ENCODE data around the gene CAMTA1. TPM values are rescaled to one million over a fixed set of nuclear protein-coding genes. Genes with fewer than 3 reads are reported as not detected.

The CAMTA1 gene
- total RNA-seq, 1 experiment from 2014 or later: 50.3 TPM

DNA sequence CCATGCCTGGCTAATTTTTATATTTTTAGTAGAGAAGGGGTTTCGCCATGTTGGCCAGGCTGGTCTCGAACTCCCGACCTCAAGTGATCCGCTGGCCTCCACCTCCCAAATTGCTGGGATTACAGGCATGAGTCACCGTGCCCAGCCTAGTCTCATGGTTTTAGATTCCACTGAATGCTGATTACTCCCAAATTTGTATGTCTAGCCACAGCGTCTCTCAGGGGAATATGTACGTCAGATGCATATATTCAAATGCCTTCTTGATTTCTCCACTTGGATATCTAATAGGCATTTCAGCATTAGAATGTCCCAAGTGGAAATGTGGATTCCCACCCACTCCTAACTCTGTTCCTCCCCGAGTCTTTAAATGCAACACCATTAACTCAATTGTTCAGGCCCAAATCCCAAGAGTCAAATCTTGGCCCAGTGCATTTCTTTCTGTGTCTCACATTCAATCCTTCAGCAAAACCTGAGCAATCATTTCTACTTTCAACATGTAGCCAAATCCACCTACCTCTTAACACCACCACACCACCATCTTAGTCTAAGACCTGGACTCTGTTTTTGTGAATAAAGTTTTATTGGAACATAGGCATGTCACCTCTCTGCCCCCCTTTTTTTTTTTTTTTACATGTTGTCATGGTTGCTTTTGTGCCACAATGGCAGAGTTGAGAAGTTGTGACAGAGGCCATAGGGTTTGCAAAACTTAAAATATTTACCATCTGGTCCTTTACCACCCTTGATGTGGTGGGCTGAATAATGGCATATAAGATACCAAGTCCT, 9.8 kb upstream of the CAMTA1 start:
- peaks cover 12% of the 10 kb centered on the region for H3K27me3 Mint-ChIP-seq (ENCODE audit: unreplicated experiment)
- TF ChIP-seq, protein P1, sequence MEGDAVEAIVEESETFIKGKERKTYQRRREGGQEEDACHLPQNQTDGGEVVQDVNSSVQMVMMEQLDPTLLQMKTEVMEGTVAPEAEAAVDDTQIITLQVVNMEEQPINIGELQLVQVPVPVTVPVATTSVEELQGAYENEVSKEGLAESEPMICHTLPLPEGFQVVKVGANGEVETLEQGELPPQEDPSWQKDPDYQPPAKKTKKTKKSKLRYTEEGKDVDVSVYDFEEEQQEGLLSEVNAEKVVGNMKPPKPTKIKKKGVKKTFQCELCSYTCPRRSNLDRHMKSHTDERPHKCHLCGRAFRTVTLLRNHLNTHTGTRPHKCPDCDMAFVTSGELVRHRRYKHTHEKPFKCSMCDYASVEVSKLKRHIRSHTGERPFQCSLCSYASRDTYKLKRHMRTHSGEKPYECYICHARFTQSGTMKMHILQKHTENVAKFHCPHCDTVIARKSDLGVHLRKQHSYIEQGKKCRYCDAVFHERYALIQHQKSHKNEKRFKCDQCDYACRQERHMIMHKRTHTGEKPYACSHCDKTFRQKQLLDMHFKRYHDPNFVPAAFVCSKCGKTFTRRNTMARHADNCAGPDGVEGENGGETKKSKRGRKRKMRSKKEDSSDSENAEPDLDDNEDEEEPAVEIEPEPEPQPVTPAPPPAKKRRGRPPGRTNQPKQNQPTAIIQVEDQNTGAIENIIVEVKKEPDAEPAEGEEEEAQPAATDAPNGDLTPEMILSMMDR (IDR thresholded peaks at IDR 0.05; ENCODE audit: unreplicated experiment): no peak
- H3K4me3 Mint-ChIP-seq (ENCODE audit: low read depth, unreplicated experiment): no peak overlapping the region
- DNase-seq: no peak
- CTCF ChIA-PET: no interaction called here
- no TSS peak for BruUV-seq (replicated peaks)
- no peaks in the 10 kb centered on the region for H3K9me3 Mint-ChIP-seq (ENCODE audit: low read depth, unreplicated experiment)
- intact Hi-C loops (cut with micrococcal nuclease; ENCODE audit: unreplicated experiment): no loop called here
- no peak overlapping the region for H3K27ac Mint-ChIP-seq (ENCODE audit: unreplicated experiment)
- H3K36me3 Mint-ChIP-seq (ENCODE audit: insufficient read depth, unreplicated experiment): no peaks in the 10 kb centered on the region
- no peaks in the 10 kb centered on the region for H3K4me1 Mint-ChIP-seq (ENCODE audit: low read depth, unreplicated experiment)

DNA sequence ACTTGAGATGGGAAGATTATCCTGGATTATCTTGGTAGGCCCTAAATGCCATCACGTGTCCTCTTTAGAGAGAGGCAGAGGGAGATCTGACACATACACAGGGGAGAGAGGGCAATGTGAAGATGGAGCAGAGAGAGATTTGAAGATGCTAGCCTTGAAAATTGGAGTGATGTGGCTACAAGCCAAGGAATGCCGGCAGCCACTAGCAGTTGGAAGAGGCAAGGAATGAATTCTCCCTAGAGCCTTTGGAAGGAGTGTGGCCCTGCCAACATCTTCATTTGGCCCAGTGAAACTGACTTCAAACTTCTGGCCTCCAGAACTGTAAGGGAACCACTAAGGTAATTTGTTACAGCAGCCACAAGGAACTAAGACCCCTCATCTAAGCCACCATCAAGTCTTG, 8.9 kb upstream of the CAMTA1 start:
- no peak overlapping the region for H3K4me3 Mint-ChIP-seq (ENCODE audit: low read depth, unreplicated experiment)
- peaks cover 2% of the 10 kb centered on the region for H3K27me3 Mint-ChIP-seq (ENCODE audit: unreplicated experiment)
- CTCF ChIA-PET: no interaction called here
- no TSS peak for BruUV-seq (replicated peaks)
- H3K9me3 Mint-ChIP-seq (ENCODE audit: low read depth, unreplicated experiment): no peaks in the 10 kb centered on the region
- no peak overlapping the region for H3K27ac Mint-ChIP-seq (ENCODE audit: unreplicated experiment)
- TF ChIP-seq, protein P1 (IDR thresholded peaks at IDR 0.05; ENCODE audit: unreplicated experiment): no peak
- intact Hi-C loops (cut with micrococcal nuclease; ENCODE audit: unreplicated experiment): no loop called here
- H3K4me1 Mint-ChIP-seq (ENCODE audit: low read depth, unreplicated experiment): no peaks in the 10 kb centered on the region
- no peak for DNase-seq
- no peaks in the 10 kb centered on the region for H3K36me3 Mint-ChIP-seq (ENCODE audit: insufficient read depth, unreplicated experiment)

DNA sequence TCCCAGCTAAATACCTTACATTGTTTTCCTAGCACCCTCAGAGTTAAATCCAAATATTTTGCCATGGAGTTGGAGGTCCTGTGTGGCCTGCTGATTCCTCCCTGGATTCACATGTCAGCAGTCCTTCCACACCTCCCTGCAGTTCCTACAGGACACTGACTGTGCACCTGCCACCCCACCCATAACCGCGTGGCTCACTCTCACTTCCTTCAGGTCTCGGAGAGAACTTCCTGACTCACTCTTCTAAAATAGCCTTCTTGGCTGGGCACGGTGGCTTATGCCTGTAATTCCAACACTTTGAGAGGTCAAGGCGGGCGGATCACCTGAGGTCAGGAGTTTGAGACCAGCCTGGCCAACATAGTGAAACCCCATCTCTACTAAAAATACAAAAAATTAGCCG, 8.4 kb upstream of the CAMTA1 start:
- no peaks in the 10 kb centered on the region for H3K27me3 Mint-ChIP-seq (ENCODE audit: unreplicated experiment)
- CTCF ChIA-PET: no interaction called here
- no peaks in the 10 kb centered on the region for H3K9me3 Mint-ChIP-seq (ENCODE audit: low read depth, unreplicated experiment)
- no peaks in the 10 kb centered on the region for H3K36me3 Mint-ChIP-seq (ENCODE audit: insufficient read depth, unreplicated experiment)
- intact Hi-C loops (cut with micrococcal nuclease; ENCODE audit: unreplicated experiment): no loop called here
- no peak overlapping the region for H3K4me3 Mint-ChIP-seq (ENCODE audit: low read depth, unreplicated experiment)
- no peak overlapping the region for H3K27ac Mint-ChIP-seq (ENCODE audit: unreplicated experiment)
- no peak for DNase-seq
- TF ChIP-seq, protein P1 (IDR thresholded peaks at IDR 0.05; ENCODE audit: unreplicated experiment): no peak
- no peaks in the 10 kb centered on the region for H3K4me1 Mint-ChIP-seq (ENCODE audit: low read depth, unreplicated experiment)
- BruUV-seq (replicated peaks): no TSS peak

DNA sequence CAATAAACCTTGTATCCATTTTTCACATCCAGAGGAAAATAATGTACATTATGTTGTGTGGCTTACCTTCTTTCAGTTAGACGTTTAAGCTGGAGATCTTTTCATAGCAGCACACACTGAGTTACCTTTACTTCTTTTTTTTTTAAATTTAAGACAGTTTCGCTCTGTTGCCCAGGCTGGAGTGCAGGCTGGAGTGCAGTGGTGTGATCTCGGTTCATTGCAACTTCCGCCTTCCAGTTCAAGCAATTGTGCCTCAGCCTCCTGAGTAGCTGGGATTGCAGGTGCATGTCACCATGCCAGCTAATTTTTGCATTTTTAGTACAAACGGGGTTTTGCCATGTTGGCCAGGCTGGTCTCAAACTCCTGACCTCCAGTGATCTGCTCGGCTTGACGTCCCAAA, 7.4 kb upstream of the CAMTA1 start:
- CTCF ChIA-PET: no interaction called here
- Mint-ChIP-seq H3K36me3 (ENCODE audit: insufficient read depth, unreplicated experiment) (no peaks in the 10 kb centered on the region), H3K4me1 (ENCODE audit: low read depth, unreplicated experiment) (no peaks in the 10 kb centered on the region), H3K9me3 (ENCODE audit: low read depth, unreplicated experiment) (no peaks in the 10 kb centered on the region), H3K27ac (ENCODE audit: unreplicated experiment) (no peak overlapping the region), H3K27me3 (ENCODE audit: unreplicated experiment) (no peaks in the 10 kb centered on the region), H3K4me3 (ENCODE audit: low read depth, unreplicated experiment) (no peak overlapping the region)
- intact Hi-C loops (cut with micrococcal nuclease; ENCODE audit: unreplicated experiment): no loop called here
- BruUV-seq (replicated peaks): no TSS peak
- no peak for DNase-seq
- TF ChIP-seq, protein P1 (IDR thresholded peaks at IDR 0.05; ENCODE audit: unreplicated experiment): no peak
